Measurements from ENCODE around the gene CCNL2.

DNA sequence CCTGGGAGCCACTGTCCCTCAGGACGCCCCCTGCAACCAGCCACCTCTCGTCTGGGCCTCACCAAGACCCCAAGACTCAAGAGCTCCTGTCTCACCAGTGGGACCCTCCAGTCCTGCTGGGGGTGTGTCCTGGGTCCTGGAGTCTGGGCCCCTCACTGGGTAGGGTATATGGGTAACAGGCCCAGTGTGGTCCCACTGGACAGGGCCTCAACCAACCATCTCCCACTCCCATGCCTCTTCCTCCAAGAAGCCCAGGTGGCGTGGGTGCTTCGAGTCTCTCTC is 35.6 kb upstream of the CCNL2 start:
- TF ChIP-seq, protein P1, sequence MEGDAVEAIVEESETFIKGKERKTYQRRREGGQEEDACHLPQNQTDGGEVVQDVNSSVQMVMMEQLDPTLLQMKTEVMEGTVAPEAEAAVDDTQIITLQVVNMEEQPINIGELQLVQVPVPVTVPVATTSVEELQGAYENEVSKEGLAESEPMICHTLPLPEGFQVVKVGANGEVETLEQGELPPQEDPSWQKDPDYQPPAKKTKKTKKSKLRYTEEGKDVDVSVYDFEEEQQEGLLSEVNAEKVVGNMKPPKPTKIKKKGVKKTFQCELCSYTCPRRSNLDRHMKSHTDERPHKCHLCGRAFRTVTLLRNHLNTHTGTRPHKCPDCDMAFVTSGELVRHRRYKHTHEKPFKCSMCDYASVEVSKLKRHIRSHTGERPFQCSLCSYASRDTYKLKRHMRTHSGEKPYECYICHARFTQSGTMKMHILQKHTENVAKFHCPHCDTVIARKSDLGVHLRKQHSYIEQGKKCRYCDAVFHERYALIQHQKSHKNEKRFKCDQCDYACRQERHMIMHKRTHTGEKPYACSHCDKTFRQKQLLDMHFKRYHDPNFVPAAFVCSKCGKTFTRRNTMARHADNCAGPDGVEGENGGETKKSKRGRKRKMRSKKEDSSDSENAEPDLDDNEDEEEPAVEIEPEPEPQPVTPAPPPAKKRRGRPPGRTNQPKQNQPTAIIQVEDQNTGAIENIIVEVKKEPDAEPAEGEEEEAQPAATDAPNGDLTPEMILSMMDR (conservative IDR thresholded peaks at IDR 0.05; ENCODE audit: low read depth, low read length), result no peak
- no peak for TF ChIP-seq EZH2 (IDR thresholded peaks at IDR 0.05; ENCODE audit: borderline replicate concordance, low read depth, low read length, poor library complexity, severe bottlenecking)
